Skeletal muscle satellite cell (primary cell): ENCODE results near the gene NACC1.
A peak's percentile ranks its signal among the peaks of the same experiment; 100 is the strongest.

Source experiments
- H3K27me3 ChIP-seq: 2 replicates; pipeline ENCODE4 v1.7.0; 2013; ENCODE audit warnings: low read length; ENCODE audit not compliant: control insufficient read depth, insufficient read depth
- H3K36me3 ChIP-seq: 2 replicates; pipeline ENCODE4 v1.7.0; 2013; ENCODE audit warnings: mild to moderate bottlenecking, control low read depth, low read length; ENCODE audit not compliant: insufficient read depth
- H3K4me1 ChIP-seq: 2 replicates; pipeline ENCODE4 v1.7.0; 2013; ENCODE audit warnings: low read length; ENCODE audit not compliant: control insufficient read depth, insufficient read depth
- H3K4me2 ChIP-seq: 2 replicates; pipeline ENCODE4 v1.7.0; 2013; ENCODE audit warnings: mild to moderate bottlenecking, low read length
- H3K4me3 ChIP-seq: 2 replicates; pipeline ENCODE4 v1.7.0; 2013; ENCODE audit warnings: low read length
- H3K9ac ChIP-seq: 2 replicates; pipeline ENCODE4 v1.7.0; 2013; ENCODE audit warnings: mild to moderate bottlenecking, low read depth, low read length, moderate library complexity
- H3K9me3 ChIP-seq: replicated peaks from 2 replicates; pipeline ENCODE4 v1.7.0; 2013; ENCODE audit warnings: mild to moderate bottlenecking, control low read depth, low read length

Gene NACC1

GRCh38 chr19:13097033-13097462 is 21.0 kb upstream of the NACC1 start:
- Histone ChIP-seq H3K4me2 (no peak overlapping the region), H3K36me3 (peaks cover 18% of the 10 kb centered on the region), H3K4me1 (peaks cover 7% of the 10 kb centered on the region), H3K9ac (no peak overlapping the region), H3K9me3 (no peaks in the 10 kb centered on the region), H3K4me3 (no peak overlapping the region), H3K27me3 (no peaks in the 10 kb centered on the region)

GRCh38 chr19:13097463-13098258 is 20.4 kb upstream of the NACC1 start:
- peaks cover 14% of the 10 kb centered on the region for H3K36me3 ChIP-seq
- H3K9ac ChIP-seq, result no peak overlapping the region

GRCh38 chr19:13098277-13099072 is 19.6 kb upstream of the NACC1 start:
- no peaks in the 10 kb centered on the region for H3K9me3 ChIP-seq
- no peak overlapping the region for H3K9ac ChIP-seq
- H3K27me3 ChIP-seq, result no peaks in the 10 kb centered on the region
- peaks cover 14% of the 10 kb centered on the region for H3K36me3 ChIP-seq
- peaks cover 16% of the 10 kb centered on the region for H3K4me1 ChIP-seq
- no peak overlapping the region for H3K4me3 ChIP-seq
- H3K4me2 ChIP-seq, result no peak overlapping the region

More at GRCh38 chr19:13097463-13098258, 20.4 kb upstream of the NACC1 start:
- Histone ChIP-seq H3K9me3 (no peaks in the 10 kb centered on the region), H3K4me2 (no peak overlapping the region), H3K4me1 (peaks cover 10% of the 10 kb centered on the region), H3K4me3 (no peak overlapping the region), H3K27me3 (no peaks in the 10 kb centered on the region)

GRCh38 chr19:13099073-13099999 is 18.7 kb upstream of the NACC1 start:
- Histone ChIP-seq H3K27me3 (no peaks in the 10 kb centered on the region), H3K9me3 (no peaks in the 10 kb centered on the region), H3K4me2 (no peak overlapping the region), H3K9ac (no peak overlapping the region), H3K4me1 (peaks cover 12% of the 10 kb centered on the region), H3K36me3 (peaks cover 11% of the 10 kb centered on the region), H3K4me3 (no peak overlapping the region)

GRCh38 chr19:13100031-13100588 is 18.0 kb upstream of the NACC1 start:
- Histone ChIP-seq H3K27me3 (no peaks in the 10 kb centered on the region), H3K36me3 (peaks cover 15% of the 10 kb centered on the region), H3K9ac (no peak overlapping the region), H3K4me3 (no peak overlapping the region), H3K4me1 (peaks cover 12% of the 10 kb centered on the region), H3K4me2 (no peak overlapping the region), H3K9me3 (no peaks in the 10 kb centered on the region)

GRCh38 chr19:13100841-13101589 is 17.0 kb upstream of the NACC1 start:
- Histone ChIP-seq H3K27me3 (no peaks in the 10 kb centered on the region), H3K36me3 (peaks cover 13% of the 10 kb centered on the region), H3K4me3 (no peak overlapping the region), H3K9ac (no peak overlapping the region), H3K4me1 (peaks cover 12% of the 10 kb centered on the region), H3K4me2 (no peak overlapping the region), H3K9me3 (no peaks in the 10 kb centered on the region)

GRCh38 chr19:13101590-13102415 is 16.3 kb upstream of the NACC1 start:
- H3K4me3 ChIP-seq, result no peak overlapping the region
- H3K9ac ChIP-seq, result peak overlapping the region; percentile 72
- H3K4me2 ChIP-seq, result no peak overlapping the region
- H3K4me1 ChIP-seq, result peaks cover 12% of the 10 kb centered on the region
- H3K9me3 ChIP-seq, result no peaks in the 10 kb centered on the region
- H3K36me3 ChIP-seq, result peaks cover 10% of the 10 kb centered on the region
- H3K27me3 ChIP-seq, result no peaks in the 10 kb centered on the region

GRCh38 chr19:13102416-13102665 is 15.7 kb upstream of the NACC1 start:
- H3K9ac ChIP-seq, result peak overlapping the region; percentile 72
- peaks cover 12% of the 10 kb centered on the region for H3K4me1 ChIP-seq
- H3K4me3 ChIP-seq, result peak overlapping the region; percentile 34
- peak overlapping the region; percentile 65 for H3K4me2 ChIP-seq
- H3K27me3 ChIP-seq, result no peaks in the 10 kb centered on the region
- H3K36me3 ChIP-seq, result peaks cover 11% of the 10 kb centered on the region
- no peaks in the 10 kb centered on the region for H3K9me3 ChIP-seq

GRCh38 chr19:13102666-13103580 is 15.1 kb upstream of the NACC1 start, which contains the start of gene LYL1:
Gene LYL1, minus strand, starts transcription at chr19:13102858. Its CDS starts 1,687 bp downstream, at chr19:13101171.
- no peaks in the 10 kb centered on the region for H3K9me3 ChIP-seq
- peak within 1 kb of the TSS; percentile 34 for H3K4me3 ChIP-seq
- peaks cover 14% of the 10 kb centered on the region for H3K36me3 ChIP-seq
- H3K27me3 ChIP-seq, result no peaks in the 10 kb centered on the region
- peaks cover 12% of the 10 kb centered on the region for H3K4me1 ChIP-seq
- peak within 1 kb of the TSS; percentile 72 for H3K9ac ChIP-seq
- peak within 1 kb of the TSS; percentile 65 for H3K4me2 ChIP-seq
